HFF-Myc (cell line): ENCODE data around the gene RFX4.
"Not testable (repeated sequence)": the region's sequence is repeated elsewhere in the genome, so short reads cannot be mapped to it uniquely, and the experiment has no call there.

Experiments used
- DNase-seq: peaks from one replicate; pipeline ENCODE4 v3.0.0-alpha.2; 2011; ENCODE audit warnings: low read depth; ENCODE audit errors: extremely low read depth
- H3K4me3 ChIP-seq: replicated peaks from 2 replicates; pipeline ENCODE4 v1.5.1; 2011; ENCODE audit warnings: low read depth, mild to moderate bottlenecking, control low read depth, low read length
- TF ChIP-seq, protein P1 (sequence below): IDR thresholded peaks from 2 replicates; pipeline ENCODE4 v1.5.1; 2012; ENCODE audit warnings: mild to moderate bottlenecking, low read depth, low read length, control low read depth; ENCODE audit errors: missing control alignments

The RFX4 gene

DNA sequence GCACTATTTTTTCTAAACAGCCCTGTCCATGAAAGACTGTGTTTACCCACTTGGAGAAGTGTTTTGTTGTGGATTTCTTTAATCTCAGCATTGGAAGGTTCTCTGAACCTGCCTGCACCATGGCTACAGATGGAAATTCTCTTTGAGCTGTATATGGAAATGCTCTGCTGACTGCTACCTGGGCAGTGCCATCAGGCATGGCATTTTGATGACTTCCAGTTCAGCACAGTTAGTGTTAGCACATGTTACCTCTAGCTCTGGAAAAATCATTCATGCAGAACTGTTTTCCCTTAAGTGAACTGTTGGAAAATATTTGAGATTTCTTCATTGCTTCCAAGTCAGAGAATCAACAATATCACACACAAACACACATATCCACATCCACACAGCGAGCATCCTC, 139.1 kb downstream of the RFX4 start:
- H3K4me3 ChIP-seq, result no peak overlapping the region
- DNase-seq, result no peak
- TF ChIP-seq, protein P1, sequence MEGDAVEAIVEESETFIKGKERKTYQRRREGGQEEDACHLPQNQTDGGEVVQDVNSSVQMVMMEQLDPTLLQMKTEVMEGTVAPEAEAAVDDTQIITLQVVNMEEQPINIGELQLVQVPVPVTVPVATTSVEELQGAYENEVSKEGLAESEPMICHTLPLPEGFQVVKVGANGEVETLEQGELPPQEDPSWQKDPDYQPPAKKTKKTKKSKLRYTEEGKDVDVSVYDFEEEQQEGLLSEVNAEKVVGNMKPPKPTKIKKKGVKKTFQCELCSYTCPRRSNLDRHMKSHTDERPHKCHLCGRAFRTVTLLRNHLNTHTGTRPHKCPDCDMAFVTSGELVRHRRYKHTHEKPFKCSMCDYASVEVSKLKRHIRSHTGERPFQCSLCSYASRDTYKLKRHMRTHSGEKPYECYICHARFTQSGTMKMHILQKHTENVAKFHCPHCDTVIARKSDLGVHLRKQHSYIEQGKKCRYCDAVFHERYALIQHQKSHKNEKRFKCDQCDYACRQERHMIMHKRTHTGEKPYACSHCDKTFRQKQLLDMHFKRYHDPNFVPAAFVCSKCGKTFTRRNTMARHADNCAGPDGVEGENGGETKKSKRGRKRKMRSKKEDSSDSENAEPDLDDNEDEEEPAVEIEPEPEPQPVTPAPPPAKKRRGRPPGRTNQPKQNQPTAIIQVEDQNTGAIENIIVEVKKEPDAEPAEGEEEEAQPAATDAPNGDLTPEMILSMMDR, result no peak

DNA sequence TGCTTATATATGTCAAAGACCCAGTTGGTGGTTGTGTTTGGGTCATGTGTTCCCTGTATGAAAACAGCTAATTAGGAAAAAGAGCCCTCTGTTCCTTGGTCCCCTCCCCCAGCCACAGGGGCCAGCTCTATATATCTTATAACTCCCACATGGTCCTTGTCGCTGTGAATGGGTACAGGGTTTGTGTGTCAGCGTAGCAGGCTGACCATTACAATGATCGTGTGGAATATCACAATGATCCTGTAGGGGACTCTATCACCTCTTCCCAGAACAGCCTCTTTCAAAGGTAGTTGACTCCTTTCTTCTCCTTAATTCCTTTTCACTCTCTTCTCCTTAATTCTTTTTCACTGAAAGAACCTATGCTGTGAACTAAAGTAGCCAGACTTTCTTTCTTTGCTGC, 140.0 kb downstream of the RFX4 start:
- H3K4me3 ChIP-seq, result no peak overlapping the region
- TF ChIP-seq, protein P1, result no peak
- DNase-seq, result no peak

DNA sequence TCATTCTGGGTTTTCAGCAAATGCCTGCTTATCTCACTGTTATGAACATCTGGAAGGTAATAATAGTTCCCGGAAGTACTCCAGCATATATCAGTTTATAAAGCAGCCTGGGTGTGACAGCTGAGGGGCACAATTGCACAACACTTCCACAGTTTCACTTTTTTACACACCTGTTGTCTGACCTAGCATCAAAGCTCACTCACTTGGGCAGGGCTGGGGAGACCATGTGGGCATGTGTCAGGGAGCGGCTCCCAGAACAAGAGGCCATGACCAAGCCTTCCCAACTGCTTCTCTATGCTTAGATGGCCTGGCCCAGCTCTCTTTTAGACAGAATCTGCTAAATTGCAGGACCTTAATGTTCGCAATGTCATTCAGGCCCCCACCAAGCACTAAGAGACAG, 140.6 kb downstream of the RFX4 start:
- H3K4me3 ChIP-seq, result no peak overlapping the region
- no peak for DNase-seq
- TF ChIP-seq, protein P1, result no peak

DNA sequence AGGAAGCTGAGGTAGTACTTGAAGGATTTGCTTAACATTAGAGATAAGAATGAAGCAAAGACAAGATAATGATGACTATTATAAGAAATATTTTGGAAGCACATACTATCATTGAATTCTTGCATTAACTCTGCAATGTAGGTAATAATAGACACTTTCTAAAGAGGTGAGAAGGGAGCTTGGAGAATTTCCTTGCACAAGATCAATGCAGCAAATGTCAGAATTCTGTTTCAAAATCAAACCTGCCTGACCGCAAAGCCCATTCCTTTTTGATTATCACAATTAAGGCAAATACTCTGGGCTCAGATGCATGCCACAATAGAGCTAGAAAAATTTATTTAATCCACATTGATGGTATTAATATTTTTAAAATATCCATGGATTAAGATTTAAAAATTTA, 141.3 kb downstream of the RFX4 start:
- DNase-seq, result no peak
- H3K4me3 ChIP-seq, result no peak overlapping the region
- TF ChIP-seq, protein P1, result no peak

- DNase-seq, result no peak
- no peak overlapping the region for H3K4me3 ChIP-seq
- TF ChIP-seq, protein P1, result no peak
These were observed 142.1 kb downstream of the RFX4 start for GRCh38 chr12:106724934-106725333.

GRCh38 chr12:106726603-106727202, 143.9 kb downstream of the RFX4 start:
- DNase-seq, H3K4me3 ChIP-seq: not testable (repeated sequence)

- TF ChIP-seq, protein P1, result no peak
- no peak for DNase-seq
These were observed 146.8 kb downstream of the RFX4 start for GRCh38 chr12:106729611-106730010.

More at GRCh38 chr12:106729611-106730010, 146.8 kb downstream of the RFX4 start:
- no peak overlapping the region for H3K4me3 ChIP-seq
